DOHH2 (cell line): ENCODE results near the gene GDAP1L1.

Experiments
- H3F3A ChIP-seq: fragments of 200-600 bp; sonication (generic), shearing (Covaris generic); 2 replicates; pipeline ENCODE4 v1.6.0; 2016; ENCODE audit warnings: antibody characterized with exemption, mild to moderate bottlenecking; ENCODE audit not compliant: control insufficient read depth, insufficient read depth
- H3K27ac ChIP-seq: fragments of 200-600 bp; sonication (generic); 2 replicates; pipeline ENCODE4 v1.5.1; 2014; ENCODE audit warnings: low read depth, mild to moderate bottlenecking, low read length, moderate library complexity
- H3K27me3 ChIP-seq: fragments of 200-600 bp; sonication (generic); 2 replicates; pipeline ENCODE4 v1.6.1; 2014; ENCODE audit warnings: mild to moderate bottlenecking, low read length, mixed read lengths; ENCODE audit not compliant: control insufficient read depth
- H3K36me3 ChIP-seq: fragments of 200-600 bp; sonication (generic); 2 replicates; pipeline ENCODE4 v1.6.1; 2014; ENCODE audit warnings: mild to moderate bottlenecking, low read length, moderate library complexity, mixed read lengths; ENCODE audit not compliant: control insufficient read depth
- H3K4me1 ChIP-seq: fragments of 200-600 bp; sonication (generic); 2 replicates; pipeline ENCODE4 v1.6.1; 2014; ENCODE audit warnings: mild to moderate bottlenecking, low read length, mixed read lengths; ENCODE audit not compliant: control insufficient read depth
- H3K4me2 ChIP-seq: fragments of 200-600 bp; sonication (generic); 2 replicates; pipeline ENCODE4 v1.6.0; 2014; ENCODE audit warnings: mild to moderate bottlenecking, low read length, moderate library complexity
- H3K4me3 ChIP-seq: fragments of 200-600 bp; sonication (generic); 2 replicates; pipeline ENCODE4 v1.5.1; 2014; ENCODE audit warnings: mild to moderate bottlenecking, low read length, mixed read lengths
- H3K79me2 ChIP-seq: fragments of 200-600 bp; sonication (generic); 2 replicates; pipeline ENCODE4 v1.6.1; 2014; ENCODE audit warnings: mild to moderate bottlenecking, low read length, mixed read lengths; ENCODE audit not compliant: control insufficient read depth
- H3K9me2 ChIP-seq: fragments of 200-600 bp; sonication (generic); replicated peaks from 2 replicates; pipeline ENCODE4 v1.6.1; 2014; ENCODE audit warnings: mild to moderate bottlenecking, low read length, mixed read lengths; ENCODE audit not compliant: control insufficient read depth
- H3K9me3 ChIP-seq: fragments of 200-600 bp; sonication (generic); 2 replicates; pipeline ENCODE4 v1.6.1; 2014; ENCODE audit warnings: antibody characterized with exemption, low read length, mixed read lengths; ENCODE audit not compliant: control insufficient read depth, insufficient read depth
- H4K20me1 ChIP-seq: fragments of 200-600 bp; sonication (generic); 2 replicates; pipeline ENCODE4 v1.6.0; 2014; ENCODE audit warnings: low read depth, mild to moderate bottlenecking, antibody characterized with exemption, low read length, moderate library complexity; ENCODE audit not compliant: control insufficient read depth, insufficient read depth
- CTCF ChIP-seq: fragments of 200-600 bp; sonication (generic); IDR thresholded peaks from one replicate; pipeline ENCODE4 v1.5.1; 2014; ENCODE audit warnings: antibody characterized with exemption, mild to moderate bottlenecking, low read depth, low read length; ENCODE audit not compliant: poor library complexity, severe bottlenecking
- EZH2phosphoT487 ChIP-seq: fragments of 200-600 bp; sonication (generic); IDR thresholded peaks from 2 replicates; pipeline ENCODE4 v1.6.1; 2017; ENCODE audit warnings: borderline replicate concordance, mild to moderate bottlenecking, antibody characterized with exemption, low read length, moderate library complexity, mixed read lengths

GDAP1L1 gene

GRCh38 chr20:44210406-44211176 lies 36.5 kb upstream of the GDAP1L1 start, which contains the start of gene OSER1:
Gene OSER1, minus strand, starts transcription at chr20:44210771. Its CDS starts 3,814 bp downstream, at chr20:44206957.
- peaks cover 28% of the 10 kb centered on the region for H3K36me3 ChIP-seq
- peak within 1 kb of the TSS; percentile 69 for H3K27ac ChIP-seq
- peak within 1 kb of the TSS; percentile 91 for H3K4me3 ChIP-seq
- no peaks in the 10 kb centered on the region for H3K27me3 ChIP-seq
- TF ChIP-seq EZH2phosphoT487 (no peak), CTCF (no peak)
- H3F3A ChIP-seq: no peaks in the 10 kb centered on the region
- H3K79me2 ChIP-seq: peaks cover 49% of the 10 kb centered on the region
- peaks cover 34% of the 10 kb centered on the region for H3K4me1 ChIP-seq
- peak within 1 kb of the TSS; percentile 97 for H3K4me2 ChIP-seq
- peaks cover 20% of the 10 kb centered on the region for H4K20me1 ChIP-seq
- no peaks in the 10 kb centered on the region for H3K9me3 ChIP-seq
- H3K9me2 ChIP-seq: no peaks in the 10 kb centered on the region

GRCh38 chr20:44211177-44212039 lies 35.7 kb upstream of the GDAP1L1 start:
- TF ChIP-seq EZH2phosphoT487 (no peak), CTCF (no peak)
- peaks cover 41% of the 10 kb centered on the region for H3K79me2 ChIP-seq
- peak overlapping the region; percentile 91 for H3K4me3 ChIP-seq
- peaks cover 20% of the 10 kb centered on the region for H4K20me1 ChIP-seq
- no peaks in the 10 kb centered on the region for H3F3A ChIP-seq
- 0 out of 2 replicates have a peak overlapping the region, but pooled peaks have one; percentile 12 for H3K27ac ChIP-seq
- H3K9me3 ChIP-seq: no peaks in the 10 kb centered on the region
- peak overlapping the region; percentile 74 for H3K4me2 ChIP-seq
- H3K27me3 ChIP-seq: no peaks in the 10 kb centered on the region
- peaks cover 34% of the 10 kb centered on the region for H3K4me1 ChIP-seq
- H3K9me2 ChIP-seq: no peaks in the 10 kb centered on the region
- H3K36me3 ChIP-seq: peaks cover 21% of the 10 kb centered on the region

- no peak for TF ChIP-seq EZH2phosphoT487
- TF ChIP-seq CTCF: no peak
- H3K4me3 ChIP-seq: no peak overlapping the region
- no peaks in the 10 kb centered on the region for H3K9me2 ChIP-seq
- peaks cover 11% of the 10 kb centered on the region for H3K36me3 ChIP-seq
- H3K9me3 ChIP-seq: no peaks in the 10 kb centered on the region
- H3K27ac ChIP-seq: no peak overlapping the region
- no peaks in the 10 kb centered on the region for H3F3A ChIP-seq
- peaks cover 29% of the 10 kb centered on the region for H3K4me1 ChIP-seq
- peaks cover 20% of the 10 kb centered on the region for H4K20me1 ChIP-seq
- H3K79me2 ChIP-seq: peaks cover 28% of the 10 kb centered on the region
- H3K27me3 ChIP-seq: 0 out of 2 replicates have a peak, but pooled peaks cover 4% of the 10 kb centered on the region
- no peak overlapping the region for H3K4me2 ChIP-seq
Measured at GRCh38 chr20:44212792-44213191, 34.3 kb upstream of the GDAP1L1 start.
